GM19395 (cell line): ENCODE results near the gene PRKCZ.

Source experiments
- ATAC-seq: cut with Tn5 transposase; IDR thresholded peaks from one replicate; pipeline ENCODE4 v1.9.1; 2021; ENCODE audit warnings: mild to moderate bottlenecking, moderate library complexity; ENCODE audit not compliant: unreplicated experiment

PRKCZ gene

GRCh38 chr1:2098839-2099785 lies 48.9 kb downstream of the PRKCZ start:
- no peak for ATAC-seq

- no peak for ATAC-seq
Observed at GRCh38 chr1:2099886-2100779, 49.9 kb downstream of the PRKCZ start.

- ATAC-seq, result no peak
Observed at GRCh38 chr1:2100780-2101108, 50.5 kb downstream of the PRKCZ start.

- ATAC-seq, result no peak
Observed at GRCh38 chr1:2101531-2101930, 51.3 kb downstream of the PRKCZ start.

- no peak for ATAC-seq
Observed at GRCh38 chr1:2101946-2102345, 51.7 kb downstream of the PRKCZ start.

GRCh38 chr1:2102753-2103152 lies 52.5 kb downstream of the PRKCZ start:
- ATAC-seq, result no peak

GRCh38 chr1:2103266-2103900 lies 53.2 kb downstream of the PRKCZ start:
- ATAC-seq, result no peak

- ATAC-seq, result no peak
Observed at GRCh38 chr1:2103901-2104590, 53.8 kb downstream of the PRKCZ start.

GRCh38 chr1:2104621-2105427 lies 54.6 kb downstream of the PRKCZ start:
- no peak for ATAC-seq

- ATAC-seq, result no peak
Observed at GRCh38 chr1:2105781-2106524, 55.7 kb downstream of the PRKCZ start.

- ATAC-seq, result no peak
Observed at GRCh38 chr1:2106659-2107405, 56.6 kb downstream of the PRKCZ start.

- no peak for ATAC-seq
Observed at GRCh38 chr1:2107586-2108212, 57.5 kb downstream of the PRKCZ start.

- ATAC-seq, result no peak
Observed at GRCh38 chr1:2108213-2108876, 58.1 kb downstream of the PRKCZ start.

GRCh38 chr1:2108877-2109580 lies 58.8 kb downstream of the PRKCZ start:
- no peak for ATAC-seq

GRCh38 chr1:2109581-2110021 lies 59.4 kb downstream of the PRKCZ start:
- ATAC-seq, result no peak

GRCh38 chr1:2110191-2110737 lies 60.1 kb downstream of the PRKCZ start:
- ATAC-seq, result no peak
